Measurements from ENCODE around the gene TMEM175.
"Not testable (repeated sequence)": the region's sequence is repeated elsewhere in the genome, so short reads cannot be mapped to it uniquely, and the experiment has no call there.

The TMEM175 gene

DNA sequence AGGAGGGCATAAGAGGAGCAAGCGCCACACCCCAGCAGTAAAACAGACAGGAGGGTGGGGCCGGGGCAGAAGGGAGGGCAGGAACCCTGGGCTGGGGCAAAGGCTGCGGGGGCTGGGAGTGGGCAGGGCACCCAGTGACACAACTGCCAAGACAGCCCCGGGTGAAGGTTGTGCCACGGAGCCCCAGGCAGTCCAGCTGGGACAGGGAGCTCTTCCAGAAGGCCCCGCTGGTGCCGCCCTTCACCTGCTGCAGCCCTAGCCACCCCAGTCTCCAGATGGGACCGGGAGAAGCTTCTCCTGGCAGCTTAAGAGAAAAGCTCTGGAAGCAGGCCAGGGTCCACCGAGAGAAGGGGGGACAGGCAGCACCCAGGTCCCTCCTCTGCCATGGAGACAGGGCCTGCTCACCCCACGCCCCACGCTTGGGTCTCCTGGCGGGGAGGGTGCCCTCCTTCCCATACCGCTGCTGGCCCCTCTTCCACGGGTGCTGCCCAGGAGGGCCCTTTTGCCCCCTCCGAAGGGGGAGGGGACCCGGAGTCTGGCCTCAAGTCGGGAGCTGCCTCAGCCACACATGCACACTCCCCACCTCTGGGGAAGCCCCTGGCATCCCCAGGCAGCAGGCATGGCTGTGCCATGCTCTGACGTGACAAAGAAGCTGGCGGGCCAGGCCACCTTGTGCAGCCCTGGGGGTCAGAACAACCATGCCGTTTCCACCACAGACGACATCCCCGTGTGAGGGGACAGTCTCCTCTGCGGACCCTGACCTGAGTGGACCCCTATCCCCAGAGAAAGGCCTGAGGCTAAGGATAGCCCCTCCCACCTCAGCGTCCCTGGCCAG, 39.6 kb downstream of the TMEM175 start:
- H3K4me3 Mint-ChIP-seq, result peak overlapping the region; percentile 71
- peaks cover 21% of the 10 kb centered on the region for H3K4me1 Mint-ChIP-seq
- H3K27me3 Mint-ChIP-seq, result no peaks in the 10 kb centered on the region
- H3K27ac Mint-ChIP-seq, result no peak overlapping the region
- no peak for ATAC-seq
- no peaks in the 10 kb centered on the region for H3K9me3 Mint-ChIP-seq
- no peaks in the 10 kb centered on the region for H3K36me3 Mint-ChIP-seq

- H3K9me3 Mint-ChIP-seq, result no peaks in the 10 kb centered on the region
- no peaks in the 10 kb centered on the region for H3K36me3 Mint-ChIP-seq
- ATAC-seq, result peak; percentile 58
- peaks cover 21% of the 10 kb centered on the region for H3K4me1 Mint-ChIP-seq
- no peaks in the 10 kb centered on the region for H3K27me3 Mint-ChIP-seq
- peak overlapping the region; percentile 71 for H3K4me3 Mint-ChIP-seq
- no peak overlapping the region for H3K27ac Mint-ChIP-seq
These were observed 40.6 kb downstream of the TMEM175 start for GRCh38 chr4:972651-973424.

DNA sequence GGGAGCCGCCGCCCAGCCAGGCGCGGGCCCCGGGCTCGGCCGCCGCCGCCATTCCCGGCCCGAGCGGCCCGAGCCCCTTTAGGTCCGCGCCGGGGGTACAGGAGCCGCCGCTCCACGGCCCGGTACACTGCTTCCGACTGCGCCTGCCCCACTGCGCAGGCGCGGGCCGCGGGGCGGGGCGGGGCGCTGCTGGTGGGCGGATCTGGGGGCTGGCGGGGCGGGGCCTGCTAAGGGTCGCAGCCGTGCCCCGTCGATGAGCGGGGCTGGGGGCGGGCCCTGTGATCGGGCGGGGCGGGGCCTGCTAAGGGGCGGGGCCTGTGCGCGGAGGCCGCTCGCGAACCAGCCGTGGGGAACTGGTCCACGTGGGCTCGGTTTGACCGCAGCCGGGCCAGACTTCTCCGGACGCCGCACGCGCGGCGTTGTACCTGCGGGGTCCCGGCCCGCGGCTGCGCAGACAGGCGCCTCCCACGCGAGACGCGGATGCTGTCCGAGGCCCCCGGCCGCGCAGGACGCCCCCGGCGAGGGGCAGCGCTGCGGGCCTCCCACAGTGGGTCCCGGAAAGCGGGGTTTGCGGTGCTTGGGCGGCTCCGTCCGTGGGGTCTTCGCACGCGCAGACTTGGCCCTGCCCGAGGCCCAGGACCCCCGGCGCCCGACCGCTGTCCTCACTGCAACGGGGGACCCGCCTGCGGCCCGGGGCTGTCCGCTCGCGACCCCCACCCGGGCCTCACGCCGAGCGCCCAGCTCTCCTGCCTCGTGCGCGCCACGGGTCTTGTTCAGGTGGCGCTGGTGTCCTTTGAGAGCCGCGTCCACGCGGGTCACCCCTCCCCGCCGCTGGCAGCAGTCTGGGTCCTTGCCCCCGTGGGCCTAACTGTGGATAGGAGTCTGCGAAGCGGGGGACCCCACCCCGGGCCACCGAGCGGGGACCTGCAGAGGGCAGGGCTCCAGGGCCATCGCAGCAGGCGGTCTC, 41.5 kb downstream of the TMEM175 start, which contains the start of gene DGKQ:
TSS of gene DGKQ (minus strand) at position 139 of the 967 bp plus-strand sequence. CDS start at position 52, 87 bp downstream.
- peak; percentile 93 for ATAC-seq
- H3K27me3 Mint-ChIP-seq, result no peaks in the 10 kb centered on the region
- H3K9me3 Mint-ChIP-seq, result no peaks in the 10 kb centered on the region
- H3K4me3 Mint-ChIP-seq, result peak within 1 kb of the TSS; percentile 71
- H3K27ac Mint-ChIP-seq, result no peak within 1 kb of the TSS
- no peaks in the 10 kb centered on the region for H3K36me3 Mint-ChIP-seq
- H3K4me1 Mint-ChIP-seq, result peaks cover 19% of the 10 kb centered on the region

DNA sequence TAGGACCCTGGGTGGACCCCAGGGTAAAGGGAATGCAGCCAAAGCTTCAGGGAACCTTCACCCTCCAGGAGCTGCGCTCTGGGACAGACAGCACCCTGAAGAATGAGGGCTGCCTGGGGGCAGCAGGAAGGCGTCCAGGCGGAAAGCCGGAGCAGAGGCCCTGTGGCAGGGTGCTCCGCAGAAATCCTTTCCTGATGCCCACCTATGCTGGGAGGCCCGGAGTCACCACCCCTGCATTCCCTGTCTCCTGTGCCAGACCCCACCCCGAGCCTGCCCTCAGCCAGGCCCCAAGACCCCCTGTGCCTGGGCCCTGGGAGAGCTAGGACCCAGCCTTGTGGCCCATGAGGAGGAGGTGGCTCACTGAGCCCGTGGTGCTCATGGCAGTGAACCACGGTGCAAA, 42.4 kb downstream of the TMEM175 start:
- Mint-ChIP-seq H3K9me3 (no peaks in the 10 kb centered on the region), H3K4me3 (no peak overlapping the region), H3K27ac (no peak overlapping the region), H3K36me3 (no peaks in the 10 kb centered on the region), H3K4me1 (peaks cover 13% of the 10 kb centered on the region), H3K27me3 (no peaks in the 10 kb centered on the region)
- no peak for ATAC-seq

GRCh38 chr4:976016-976415, 43.8 kb downstream of the TMEM175 start:
- H3K27me3 Mint-ChIP-seq, H3K9me3 Mint-ChIP-seq, ATAC-seq, H3K27ac Mint-ChIP-seq, H3K36me3 Mint-ChIP-seq, H3K4me3 Mint-ChIP-seq: not testable (repeated sequence)
- peaks cover 13% of the 10 kb centered on the region for H3K4me1 Mint-ChIP-seq

DNA sequence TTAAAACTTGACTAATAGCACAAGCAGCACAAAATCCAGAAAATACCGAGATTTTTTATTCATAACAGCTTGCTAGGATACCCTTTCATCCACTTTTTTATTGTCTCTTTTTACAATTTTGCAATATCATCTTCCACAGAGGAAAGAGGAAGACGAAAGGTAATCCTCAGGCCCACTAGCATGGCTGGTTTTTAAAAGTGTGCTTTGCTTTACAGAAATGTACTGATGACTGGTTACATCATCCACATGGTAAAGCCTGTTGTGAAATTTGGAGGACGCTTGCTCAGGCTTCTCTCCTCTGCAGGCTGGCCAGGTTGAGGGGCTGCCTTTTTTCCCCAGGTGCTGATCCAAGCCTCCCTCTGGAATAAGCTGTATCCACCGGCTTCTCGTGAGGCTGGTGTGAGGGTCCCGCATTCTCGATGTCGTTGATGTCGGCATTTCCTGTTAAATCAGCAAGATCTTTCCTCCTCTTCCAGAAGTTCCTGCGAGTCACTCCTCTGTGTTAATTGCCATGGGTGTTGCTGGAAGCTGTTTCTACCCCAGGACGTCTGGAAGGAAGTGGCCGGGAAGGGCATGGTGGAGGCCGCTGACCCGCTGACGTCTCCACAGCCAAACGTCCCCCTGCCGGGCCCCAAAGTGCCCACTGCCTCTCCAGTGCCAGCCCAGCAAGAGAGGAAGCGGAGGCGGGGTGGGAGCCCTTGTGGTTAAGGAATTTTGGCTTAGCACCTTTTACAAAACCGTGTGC, 46.9 kb downstream of the TMEM175 start:
- Mint-ChIP-seq H3K4me1 (no peaks in the 10 kb centered on the region), H3K4me3 (no peak overlapping the region), H3K27ac (no peak overlapping the region), H3K9me3 (no peaks in the 10 kb centered on the region), H3K36me3 (no peaks in the 10 kb centered on the region), H3K27me3 (no peaks in the 10 kb centered on the region)
- no peak for ATAC-seq

DNA sequence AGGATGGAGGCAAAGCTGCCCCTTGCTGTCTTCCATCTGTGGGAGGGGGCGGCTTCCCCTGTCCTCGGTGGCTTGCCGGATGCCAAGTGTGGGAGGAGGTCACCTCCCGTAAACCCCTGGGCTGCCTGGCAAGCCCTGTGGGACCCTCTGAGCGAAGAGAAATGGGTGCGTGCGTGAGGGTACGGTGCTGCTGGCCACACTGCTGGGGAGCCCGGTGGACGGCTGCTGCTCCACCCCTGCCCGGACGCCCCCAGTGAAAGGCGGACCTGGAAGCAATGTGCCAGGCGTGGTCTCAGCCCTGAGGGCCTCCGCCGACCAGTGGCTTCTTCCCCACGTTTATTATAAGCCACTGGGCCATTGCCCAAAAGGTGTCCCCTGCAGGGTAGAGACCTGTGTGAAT, 50.0 kb downstream of the TMEM175 start:
- no peak for ATAC-seq
- Mint-ChIP-seq H3K27me3 (no peaks in the 10 kb centered on the region), H3K9me3 (no peaks in the 10 kb centered on the region), H3K4me1 (peaks cover 15% of the 10 kb centered on the region), H3K27ac (no peak overlapping the region), H3K4me3 (no peak overlapping the region), H3K36me3 (no peaks in the 10 kb centered on the region)

DNA sequence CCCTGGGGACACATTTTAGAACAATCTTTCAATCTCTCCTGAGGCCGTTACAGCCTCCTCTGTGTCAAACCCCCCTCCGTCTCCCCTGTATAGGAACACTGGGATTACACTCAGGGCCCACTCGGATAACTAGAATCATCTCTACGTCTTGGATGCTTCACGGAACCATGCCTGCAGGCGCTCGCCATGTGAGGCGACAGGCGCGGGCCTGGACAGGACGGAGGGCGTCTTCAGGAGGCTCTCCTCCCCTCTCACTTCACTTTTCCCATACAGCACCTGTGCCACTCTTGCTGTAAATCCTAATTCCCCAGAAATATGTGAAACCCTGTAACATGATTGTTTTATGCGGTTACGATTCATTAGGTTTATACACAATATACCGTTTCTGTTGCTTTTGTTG, 50.6 kb downstream of the TMEM175 start:
- H3K27ac Mint-ChIP-seq, result no peak overlapping the region
- H3K36me3 Mint-ChIP-seq, result no peaks in the 10 kb centered on the region
- H3K27me3 Mint-ChIP-seq, result no peaks in the 10 kb centered on the region
- H3K4me3 Mint-ChIP-seq, result no peak overlapping the region
- no peaks in the 10 kb centered on the region for H3K9me3 Mint-ChIP-seq
- peaks cover 20% of the 10 kb centered on the region for H3K4me1 Mint-ChIP-seq
- ATAC-seq, result no peak

- Mint-ChIP-seq H3K4me3 (peak overlapping the region; percentile 72), H3K9me3 (no peaks in the 10 kb centered on the region), H3K4me1 (peaks cover 29% of the 10 kb centered on the region), H3K27me3 (no peaks in the 10 kb centered on the region), H3K27ac (no peak overlapping the region), H3K36me3 (peaks cover 5% of the 10 kb centered on the region)
- no peak for ATAC-seq
These were observed 52.2 kb downstream of the TMEM175 start for GRCh38 chr4:984336-985054.

DNA sequence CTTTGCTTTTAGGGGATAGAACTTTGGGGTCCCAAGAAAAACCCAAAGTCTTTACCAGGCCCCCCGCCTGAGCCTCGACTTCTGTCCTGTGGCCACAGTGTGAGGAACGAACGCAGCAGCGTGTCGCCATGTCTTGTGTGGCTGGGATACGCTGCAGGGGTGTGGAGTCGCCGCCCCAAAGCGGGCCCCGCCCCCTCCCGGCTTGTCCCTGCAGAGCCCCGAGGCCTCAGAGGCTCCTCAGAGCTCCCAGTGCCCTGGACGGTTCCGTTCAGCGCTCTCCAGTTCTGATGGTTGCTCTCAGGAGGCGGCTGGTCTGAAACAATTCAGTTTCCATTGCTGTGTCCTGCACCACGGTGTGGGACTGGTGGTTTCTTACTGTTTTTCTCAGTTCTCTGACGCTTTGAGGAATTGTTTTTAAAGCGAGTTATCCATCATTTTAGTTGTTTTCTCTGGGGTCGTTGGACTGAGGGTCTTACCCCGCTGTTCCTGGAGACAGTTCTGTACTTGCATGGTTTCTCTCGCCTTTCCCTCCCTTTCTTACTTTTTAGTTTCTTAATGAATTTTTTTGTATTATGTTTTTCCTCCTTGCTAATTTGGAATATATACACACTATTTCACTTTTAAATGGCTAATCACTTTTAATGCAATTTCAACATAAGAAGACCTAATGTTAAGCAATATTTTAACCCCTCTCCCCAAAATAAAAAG, 53.0 kb downstream of the TMEM175 start:
- peak overlapping the region; percentile 72 for H3K4me3 Mint-ChIP-seq
- ATAC-seq, result peak; percentile 71
- no peaks in the 10 kb centered on the region for H3K27me3 Mint-ChIP-seq
- H3K27ac Mint-ChIP-seq, result no peak overlapping the region
- H3K36me3 Mint-ChIP-seq, result peaks cover 10% of the 10 kb centered on the region
- H3K9me3 Mint-ChIP-seq, result no peaks in the 10 kb centered on the region
- H3K4me1 Mint-ChIP-seq, result peaks cover 29% of the 10 kb centered on the region

GRCh38 chr4:986428-986878, 54.2 kb downstream of the TMEM175 start:
- peak overlapping the region; percentile 68 for H3K27ac Mint-ChIP-seq
- H3K36me3 Mint-ChIP-seq, result peaks cover 19% of the 10 kb centered on the region
- H3K4me1 Mint-ChIP-seq, result peaks cover 29% of the 10 kb centered on the region

GRCh38 chr4:986879-987623, 54.8 kb downstream of the TMEM175 start, which contains the start of gene IDUA:
TSS of gene IDUA (plus strand) at chr4:987044. CDS start at chr4:987085, 41 bp downstream.
- H3K27ac Mint-ChIP-seq, result peak within 1 kb of the TSS; percentile 68
- no peaks in the 10 kb centered on the region for H3K9me3 Mint-ChIP-seq
- peak within 1 kb of the TSS; percentile 84 for H3K4me3 Mint-ChIP-seq
- ATAC-seq, result peak; percentile 92
- peaks cover 29% of the 10 kb centered on the region for H3K4me1 Mint-ChIP-seq
- peaks cover 19% of the 10 kb centered on the region for H3K36me3 Mint-ChIP-seq
- H3K27me3 Mint-ChIP-seq, result no peaks in the 10 kb centered on the region

More at GRCh38 chr4:986428-986878, 54.2 kb downstream of the TMEM175 start:
- Mint-ChIP-seq H3K4me3 (peak overlapping the region; percentile 84), H3K9me3 (no peaks in the 10 kb centered on the region), H3K27me3 (no peaks in the 10 kb centered on the region)
- peak; percentile 12 for ATAC-seq
